GM19239 (cell line): ENCODE data around the gene MESP1.
"Not testable (repeated sequence)": the region's sequence is repeated elsewhere in the genome, so short reads cannot be mapped to it uniquely, and the experiment has no call there.

Experiments
- DNase-seq: peaks from one replicate; pipeline ENCODE4 v3.0.0; 2011; ENCODE audit warnings: low spot score; ENCODE audit not compliant: insufficient read length
- FAIRE-seq: peaks from 2 replicates; lab custom pipeline; 2011; peaks lifted over from hg19 to GRCh38; lab: Jason Lieb, UNC

MESP1 gene

GRCh38 chr15:89750560-89751542 is at the start of gene MESP1:
Gene MESP1, minus strand, starts transcription at chr15:89751249. Its CDS starts 18 bp downstream, at chr15:89751231.
- FAIRE-seq = peak; percentile 52

GRCh38 chr15:89799918-89800498 is 49.0 kb upstream of the MESP1 start:
- FAIRE-seq = no peak
- DNase-seq = no peak

More at GRCh38 chr15:89750560-89751542, at the start of gene MESP1:
- peak; percentile 97 for DNase-seq

GRCh38 chr15:89799011-89799911 is 48.2 kb upstream of the MESP1 start:
- DNase-seq = no peak

DNA sequence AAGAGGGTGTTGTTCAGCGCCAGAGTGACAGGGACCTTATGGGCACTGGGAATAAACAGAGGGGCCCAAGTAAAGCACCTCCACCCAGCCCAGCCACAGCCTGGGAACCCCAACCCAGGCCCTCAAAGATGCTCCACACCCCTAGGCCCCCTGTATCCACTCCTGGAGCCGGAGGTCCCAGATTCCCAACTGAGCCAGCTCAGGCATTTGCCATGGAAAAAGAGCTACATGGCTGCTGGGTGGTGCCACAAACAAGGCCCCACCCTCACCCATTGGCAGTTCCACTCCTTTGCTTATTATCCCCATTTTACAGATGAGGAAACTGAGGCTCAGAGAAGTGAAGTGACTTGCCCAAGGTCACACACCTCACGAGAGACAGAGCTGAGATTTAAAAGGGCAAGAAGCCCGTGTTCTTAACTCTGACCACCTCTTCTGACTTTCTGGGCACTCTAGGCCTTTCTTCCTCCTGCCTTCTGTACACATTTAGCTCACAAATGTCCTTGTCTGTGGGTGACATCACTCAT is 46.7 kb upstream of the MESP1 start:
- DNase-seq = no peak
- no peak for FAIRE-seq

More at GRCh38 chr15:89799011-89799911, 48.2 kb upstream of the MESP1 start:
- FAIRE-seq = no peak

DNA sequence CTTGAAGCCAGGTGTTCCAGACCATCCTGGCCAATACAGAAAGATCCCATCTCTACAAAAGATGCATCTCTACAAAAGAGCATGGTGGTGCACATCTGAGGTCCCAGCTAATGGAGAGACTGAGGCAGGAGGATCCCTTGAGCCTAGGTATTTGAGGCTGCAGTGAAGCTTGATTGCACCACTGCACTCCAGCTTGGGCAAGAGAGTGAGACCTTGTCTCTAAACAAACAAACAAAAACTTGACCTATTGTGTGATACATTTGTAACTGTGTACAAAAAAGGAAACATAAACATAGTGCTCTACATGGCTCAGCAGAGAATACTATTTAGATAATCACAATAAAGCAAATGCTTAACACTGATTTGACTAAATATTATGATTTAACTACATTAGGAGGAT is 44.9 kb upstream of the MESP1 start:
- DNase-seq = no peak
- no peak for FAIRE-seq

- DNase-seq (no peak), FAIRE-seq (no peak)
Observed at GRCh38 chr15:89794627-89795241, 43.7 kb upstream of the MESP1 start.

DNA sequence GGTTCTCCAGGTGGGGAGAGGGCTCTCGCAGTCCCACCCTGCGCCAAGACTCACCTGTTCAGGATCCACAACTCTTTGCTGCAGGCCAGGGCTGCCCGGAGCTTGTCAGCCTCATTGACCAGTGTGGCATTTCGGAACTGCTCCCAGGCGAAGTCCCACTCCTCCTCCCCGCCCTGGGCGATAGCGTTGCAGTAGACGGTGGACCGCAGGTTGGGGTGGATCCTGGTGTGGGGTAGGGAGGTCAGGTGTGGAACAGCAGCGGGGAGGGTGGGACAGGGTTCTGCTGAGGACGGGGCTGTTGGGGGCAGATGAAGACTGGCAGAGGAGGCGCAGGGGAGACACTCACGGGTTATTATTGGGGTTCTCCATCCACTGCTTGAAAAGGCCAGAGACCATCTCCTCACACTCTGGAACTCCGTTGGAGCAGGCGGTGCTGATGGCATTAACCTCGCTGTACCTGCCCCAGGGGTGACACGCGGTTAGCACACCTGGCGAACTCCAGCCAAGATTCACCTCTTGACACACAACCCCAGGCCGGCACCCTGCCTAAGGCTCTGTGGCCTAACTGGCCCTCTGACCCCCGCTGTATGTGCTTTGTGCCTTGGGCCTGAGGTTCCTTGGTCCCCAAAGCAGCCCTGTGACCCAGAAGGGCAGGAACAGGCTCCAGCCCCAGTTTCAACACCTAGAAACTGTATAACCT is 41.2 kb upstream of the MESP1 start:
- DNase-seq (no peak), FAIRE-seq (no peak)

DNA sequence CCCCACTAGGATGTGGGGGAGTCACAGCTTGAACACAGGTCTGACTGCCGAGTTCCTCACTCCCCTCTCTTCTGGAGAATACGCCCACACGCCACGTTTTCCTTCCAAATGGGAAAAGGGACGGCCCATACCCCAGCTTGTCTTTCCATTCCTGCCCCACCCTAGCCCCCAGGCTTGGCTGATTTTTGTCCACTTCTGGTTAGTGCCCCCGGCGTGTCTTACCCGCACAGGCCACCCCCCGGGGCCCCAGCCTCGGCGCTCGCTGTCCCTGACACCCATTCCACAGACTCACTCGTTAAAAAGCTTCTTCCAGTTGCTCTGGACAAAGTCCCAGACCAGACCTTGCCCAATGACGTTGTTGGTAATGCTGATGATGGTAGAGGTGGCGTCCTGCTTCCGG is 39.6 kb upstream of the MESP1 start:
- no peak for DNase-seq
- no peak for FAIRE-seq

DNA sequence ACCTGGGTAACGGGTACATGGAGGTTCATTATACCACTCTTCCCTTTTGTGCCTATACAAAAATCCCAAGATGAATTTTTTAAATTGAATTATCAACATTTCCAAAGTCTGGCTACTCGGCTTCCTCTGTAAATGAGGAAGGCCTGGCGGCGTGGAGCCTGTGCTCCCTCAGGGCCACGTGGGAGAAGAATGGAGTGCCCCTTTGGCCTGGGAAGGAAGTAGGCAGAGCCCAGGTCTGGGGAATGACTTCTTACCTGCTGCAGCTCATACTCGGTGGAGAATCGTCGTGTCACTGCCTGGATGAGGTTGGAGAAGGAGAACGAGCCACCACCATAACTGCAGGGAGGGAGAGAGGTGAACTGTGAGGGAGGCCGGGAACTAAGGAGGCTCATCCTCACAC is 39.2 kb upstream of the MESP1 start:
- FAIRE-seq (no peak), DNase-seq (no peak)

DNA sequence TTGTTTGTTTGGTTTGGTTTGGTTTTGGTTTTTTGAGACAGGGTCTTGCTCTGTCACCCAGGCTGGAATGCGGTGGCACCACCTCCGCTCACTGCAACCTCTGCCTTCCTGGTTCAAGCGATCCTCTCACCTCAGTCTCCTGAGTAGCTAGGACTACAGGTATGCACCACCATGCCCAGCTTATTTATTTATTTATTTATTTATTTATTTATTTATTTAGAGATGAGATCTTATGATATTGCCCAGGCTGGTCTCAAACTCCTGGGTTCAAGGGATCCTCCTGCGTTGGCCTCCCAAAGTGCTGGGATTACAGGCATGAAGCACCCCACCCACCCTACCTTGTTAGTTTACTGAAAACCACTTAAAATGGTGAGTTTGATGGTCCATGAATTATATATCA is 37.5 kb upstream of the MESP1 start:
- not testable (repeated sequence) for FAIRE-seq, DNase-seq

- FAIRE-seq (no peak), DNase-seq (no peak)
Observed at GRCh38 chr15:89787944-89788343, 36.9 kb upstream of the MESP1 start.

- DNase-seq = no peak
- no peak for FAIRE-seq
Observed at GRCh38 chr15:89785774-89786140, 34.7 kb upstream of the MESP1 start.

DNA sequence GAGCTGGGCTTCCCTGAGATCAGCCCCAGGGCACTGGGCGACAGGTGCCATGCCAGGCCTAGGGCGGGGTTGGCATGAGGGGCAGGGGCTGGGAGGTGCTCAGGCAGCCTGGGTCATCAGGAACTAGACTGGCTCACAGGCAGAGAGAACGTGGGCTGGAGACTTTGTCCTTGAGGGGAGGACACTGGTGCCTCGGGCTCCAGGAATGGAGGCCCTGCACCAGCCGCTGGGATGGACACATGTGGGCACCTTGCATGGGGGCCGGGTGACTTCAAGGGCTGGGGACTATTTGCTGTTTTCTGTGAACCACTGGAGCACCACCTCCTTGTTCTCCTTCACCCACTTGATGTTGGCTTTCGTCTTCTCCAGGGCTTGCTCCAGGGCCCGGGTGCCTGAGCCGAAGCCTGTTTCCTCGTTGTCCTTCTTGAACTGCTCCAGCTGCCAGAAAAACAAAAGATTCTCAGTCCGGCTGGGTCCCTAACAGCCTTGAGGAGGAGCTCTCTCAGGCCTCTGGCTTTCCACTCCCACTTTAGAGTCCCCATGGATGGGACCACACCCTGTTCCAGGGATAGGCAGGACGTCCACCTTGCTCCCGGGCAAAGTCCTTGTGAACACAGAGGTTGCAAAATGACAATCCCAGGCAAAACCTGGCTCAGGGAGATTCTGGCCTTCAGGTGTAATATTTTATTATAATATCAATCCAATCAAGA is 34.2 kb upstream of the MESP1 start:
- FAIRE-seq = no peak
- no peak for DNase-seq

DNA sequence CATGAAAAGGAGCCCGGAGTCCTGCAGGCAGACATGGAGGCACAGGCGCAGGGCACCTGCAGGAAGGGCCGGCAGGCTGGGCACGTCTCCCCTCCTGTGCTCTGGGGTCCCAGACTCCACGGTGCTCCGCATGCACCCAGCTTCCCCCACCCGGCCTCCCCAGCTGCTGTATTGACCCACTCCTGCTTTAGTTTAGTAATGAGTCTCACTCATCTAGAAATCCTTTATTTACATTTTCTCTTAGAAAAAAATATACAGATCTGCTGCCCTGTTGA is 33.6 kb upstream of the MESP1 start:
- DNase-seq = no peak
- no peak for FAIRE-seq

DNA sequence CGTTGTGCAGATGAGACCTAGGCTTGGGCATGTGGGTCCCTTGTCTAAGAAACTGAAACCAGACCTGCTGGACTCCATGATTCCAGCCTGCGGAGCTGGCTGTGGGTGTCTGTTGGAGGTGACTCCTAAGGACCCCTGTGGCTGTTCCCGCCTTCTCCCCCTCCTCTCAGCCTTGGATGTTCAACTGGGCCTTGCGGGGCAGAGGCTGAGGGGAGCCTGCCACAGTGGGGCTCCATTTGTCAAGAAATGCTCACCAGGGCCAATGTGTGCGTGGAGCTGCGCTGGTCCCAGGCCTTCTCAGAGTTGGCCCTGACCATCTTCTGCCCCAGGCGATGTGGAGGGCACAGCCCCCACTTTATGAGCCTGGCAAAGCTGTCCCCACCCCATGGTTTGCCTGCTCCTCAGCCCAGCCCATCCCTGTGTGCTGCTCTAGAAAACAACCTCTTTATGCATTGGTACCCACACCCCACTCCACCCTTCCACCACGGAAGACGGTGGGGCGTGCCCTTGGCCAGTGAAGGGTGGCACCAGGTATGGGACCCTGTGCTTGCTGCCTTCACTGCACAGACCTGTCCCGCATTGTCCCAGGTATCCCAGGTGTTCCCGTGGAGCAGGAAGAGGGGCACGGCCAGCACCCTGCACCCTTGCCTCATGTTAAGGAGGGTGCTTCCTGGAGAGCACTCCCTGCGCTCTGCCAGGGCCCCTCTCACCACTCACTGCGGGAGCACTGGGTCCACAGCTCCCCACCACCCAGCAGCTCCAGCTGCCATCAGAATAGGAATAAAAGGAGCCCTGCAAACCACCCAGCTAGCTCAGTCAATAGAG is 33.0 kb upstream of the MESP1 start:
- FAIRE-seq = no peak
- no peak for DNase-seq

GRCh38 chr15:89783111-89783860 is 32.2 kb upstream of the MESP1 start:
- FAIRE-seq = no peak
- no peak for DNase-seq

DNA sequence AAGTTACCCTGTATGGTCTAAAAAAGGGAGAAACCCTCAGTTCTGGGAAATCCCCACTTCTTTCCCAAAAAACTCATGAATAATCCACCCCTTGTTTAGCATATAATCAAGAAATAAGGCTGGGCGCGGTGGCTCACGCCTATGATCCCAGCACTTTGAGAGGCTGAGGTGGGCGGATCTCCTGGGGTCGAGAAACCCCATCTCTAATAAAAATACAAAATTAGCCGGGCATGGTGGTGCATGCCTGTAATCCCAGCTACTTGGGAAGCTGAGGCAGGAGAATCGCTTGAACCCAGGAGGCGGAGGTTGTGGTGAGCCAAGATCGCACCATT is 31.5 kb upstream of the MESP1 start:
- DNase-seq, FAIRE-seq: not testable (repeated sequence)
